Endothelial cell of umbilical vein (primary cell): Measurements from ENCODE around the gene RNASEH2B. TPM values are rescaled to one million over a fixed set of nuclear protein-coding genes. Genes with fewer than 3 reads are reported as not detected.

ENCODE experiments used
- BruUV-seq: library from RNA; stranded (reverse); fragments of 400-500 nt; replicated peaks from 2 replicates; lab custom pipeline; 2021; lab: Mats Ljungman, UMichigan
- CTCF ChIA-PET: fragments of 300-600, 350-600 bp; sonication (Branson Sonifier 250); formaldehyde crosslinking; loops from one replicate; lab custom pipeline; 2021; ENCODE audit warnings: antibody characterized with exemption, inconsistent platforms; lab: Charles Lee
- POLR2A ChIA-PET: fragments of 300-600, 350-600 bp; sonication (Branson Sonifier 250); formaldehyde crosslinking; loops from one replicate; lab custom pipeline; 2021; ENCODE audit warnings: antibody characterized with exemption, inconsistent platforms; lab: Charles Lee
- DNase-seq: peaks from one replicate; pipeline ENCODE4 v3.0.0-alpha.2; 2011; ENCODE audit warnings: low read depth, low spot score
- FAIRE-seq: peaks from 2 replicates; lab custom pipeline; 2011; peaks lifted over from hg19 to GRCh38; lab: Jason Lieb, UNC
- H2AFZ ChIP-seq: 2 replicates; pipeline ENCODE4 v1.6.0; 2012; ENCODE audit warnings: low read depth, low read length, control low read depth, inconsistent platforms
- H3K27ac ChIP-seq: 2 replicates; pipeline ENCODE4 v1.5.1; 2011; ENCODE audit warnings: low read depth, mild to moderate bottlenecking, control low read depth, low read length, moderate library complexity; ENCODE audit not compliant: insufficient read depth
- H3K27me3 ChIP-seq, 2 experiments: 2 replicates each; pipeline versions ENCODE4 v1.6.0 to v1.6.1; 2011; ENCODE audit warnings: low read length in 2 of 2, mixed read lengths in 1 of 2; ENCODE audit not compliant: control insufficient read depth in 2 of 2, insufficient read depth in 2 of 2
- H3K36me3 ChIP-seq, 2 experiments: 2 replicates in 1 of 2; 3 replicates in 1 of 2; pipeline ENCODE4 v1.5.1; 2011; ENCODE audit warnings: low read length in 2 of 2, mild to moderate bottlenecking in 1 of 2, moderate library complexity in 1 of 2; ENCODE audit not compliant: control insufficient read depth in 2 of 2, insufficient read depth in 2 of 2; ENCODE audit errors: extremely low read depth in 1 of 2
- H3K4me1 ChIP-seq: 3 replicates; pipeline ENCODE4 v1.5.1; 2011; ENCODE audit warnings: mild to moderate bottlenecking, low read length; ENCODE audit not compliant: control insufficient read depth, insufficient read depth; ENCODE audit errors: extremely low read depth
- H3K4me2 ChIP-seq: 2 replicates; pipeline ENCODE4 v1.6.1; 2011; ENCODE audit warnings: low read length, control low read depth, mixed read lengths; ENCODE audit not compliant: insufficient read depth
- H3K4me3 ChIP-seq, 3 experiments: fragments of 200-600 bp in 1 of 3; sonication (generic), shearing (Covaris generic) in 1 of 3; replicated peaks in 1 of 3; 2 replicates each; pipeline ENCODE4 v1.5.1; 2011 to 2016; ENCODE audit warnings: control low read depth in 3 of 3, low read length in 3 of 3, mild to moderate bottlenecking in 2 of 3, inconsistent platforms in 1 of 3, low read depth in 1 of 3, moderate library complexity in 1 of 3; ENCODE audit not compliant: insufficient read depth in 1 of 3
- H3K79me2 ChIP-seq: 2 replicates; pipeline ENCODE4 v1.6.0; 2012; ENCODE audit warnings: low read length, inconsistent platforms; ENCODE audit not compliant: control insufficient read depth, insufficient read depth
- H3K9ac ChIP-seq: replicated peaks from 2 replicates; pipeline ENCODE3; 2011; ENCODE audit warnings: low read length, control low read depth; ENCODE audit not compliant: insufficient read depth; ENCODE audit errors: extremely low read depth
- H3K9me1 ChIP-seq: replicated peaks from 3 replicates; pipeline ENCODE4 v1.6.0; 2011; ENCODE audit warnings: mild to moderate bottlenecking, low read length; ENCODE audit not compliant: control insufficient read depth, insufficient read depth; ENCODE audit errors: extremely low read depth
- H3K9me3 ChIP-seq: replicated peaks from 2 replicates; pipeline ENCODE4 v1.5.1; 2012; ENCODE audit warnings: low read length, inconsistent platforms; ENCODE audit not compliant: control insufficient read depth, insufficient read depth
- H4K20me1 ChIP-seq: replicated peaks from 2 replicates; pipeline ENCODE3; 2011; ENCODE audit warnings: mild to moderate bottlenecking, low read length; ENCODE audit not compliant: control insufficient read depth, insufficient read depth; ENCODE audit errors: extremely low read depth
- EZH2 ChIP-seq: IDR thresholded peaks from 2 replicates; pipeline ENCODE4 v1.6.1; 2012; ENCODE audit warnings: borderline replicate concordance, low read depth, mild to moderate bottlenecking, moderate library complexity, low read length, inconsistent platforms; ENCODE audit not compliant: severe bottlenecking
- GATA2 ChIP-seq: IDR thresholded peaks from 2 replicates; pipeline ENCODE4 v1.7.0; 2011; ENCODE audit warnings: low read depth, mild to moderate bottlenecking, moderate library complexity, mixed read lengths, low read length; ENCODE audit not compliant: insufficient read length, insufficient read depth
- MAX ChIP-seq: IDR thresholded peaks from 2 replicates; pipeline ENCODE4 v1.6.1; 2011; ENCODE audit not compliant: insufficient read depth, insufficient read length
- POLR2A ChIP-seq: IDR thresholded peaks from 2 replicates; pipeline ENCODE4 v1.6.1; 2012; ENCODE audit warnings: low read depth, mild to moderate bottlenecking, control low read depth, low read length
- POLR2AphosphoS5 ChIP-seq: IDR thresholded peaks from 2 replicates; pipeline ENCODE4 v1.6.1; 2012; ENCODE audit warnings: low read depth, mild to moderate bottlenecking, control low read depth, low read length, moderate library complexity; ENCODE audit not compliant: insufficient read depth
- dilution Hi-C: fragments of 300-500 bp; cut with MboI; formaldehyde crosslinking; loops from one replicate; pipeline ENCODE4 v1.15.0; 2019; ENCODE audit warnings: low sequenced_read_pairs; ENCODE audit not compliant: extremely low pct_ligation_motif_present
- intact Hi-C: fragments of 100-400 bp; cut with micrococcal nuclease; formaldehyde crosslinking; loops from one replicate; pipeline ENCODE4 v1.10.0; 2022
- polyA plus RNA-seq, 4 experiments: library from polyadenylated mRNA; depleted of rRNA in 3 of 4; stranded (reverse) in 3 of 4; unstranded in 1 of 4; fragments of >200 nt; gene quantifications; 2 replicates each; pipeline versions ENCODE4 v1.2.1 to v1.2.3, GENCODE V29; 2011 to 2012; ENCODE audit warnings: missing spikeins in 1 of 4
- total RNA-seq: library from RNA; stranded (reverse); gene quantifications from 2 replicates; pipeline ENCODE4 v1.2.3, GENCODE V29; 2021
- TF ChIP-seq, protein P1 (sequence below), 2 donors: IDR thresholded peaks; 1 replicate in 1 of 2; 2 replicates in 1 of 2; pipeline ENCODE4 v1.5.1; 2011; ENCODE audit warnings: low read length in 2 of 2, mild to moderate bottlenecking in 2 of 2, moderate library complexity in 2 of 2, control low read depth in 1 of 2, inconsistent platforms in 1 of 2, low read depth in 1 of 2; ENCODE audit not compliant: insufficient read depth in 1 of 2; ENCODE audit errors: extremely low read depth in 1 of 2

The RNASEH2B gene
- total and polyA plus RNA-seq, 2 donors (not counting 3 experiments of a cell fraction or from before 2014, with no cell fraction given) = 8.9 to 25.1 TPM

DNA sequence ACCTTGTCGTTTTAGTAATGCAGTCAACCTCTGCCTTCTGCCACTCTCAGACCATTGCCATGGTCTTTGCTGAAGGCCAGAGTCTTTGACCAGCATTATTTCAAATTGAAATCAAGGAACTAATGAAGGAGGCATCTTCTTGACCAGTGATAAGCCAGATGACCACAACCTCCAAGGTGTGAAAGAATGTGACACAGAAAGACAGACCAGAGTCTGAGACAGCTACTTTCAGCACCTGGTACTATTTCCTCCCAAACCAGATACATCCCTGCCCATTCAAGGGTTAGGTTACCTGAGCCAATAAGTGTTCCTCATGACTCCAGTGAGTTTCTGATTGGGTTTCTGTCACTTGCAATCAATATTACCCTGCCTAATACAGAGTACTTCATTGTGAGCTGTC, 20.3 kb upstream of the RNASEH2B start:
- intact Hi-C loops (no loop called here), dilution Hi-C loops (no loop called here)
- no peak for FAIRE-seq
- H2AFZ ChIP-seq = no peak overlapping the region
- no peaks in the 10 kb centered on the region for H3K79me2 ChIP-seq
- H4K20me1 ChIP-seq = no peaks in the 10 kb centered on the region
- H3K36me3 ChIP-seq = no peaks in the 10 kb centered on the region
- no TSS peak for BruUV-seq
- H3K27me3 ChIP-seq = peaks cover 9 to 15% of the 10 kb centered on the region in 2 experiments
- no peaks in the 10 kb centered on the region for H3K9me1 ChIP-seq
- ChIA-PET POLR2A (no interaction called here), CTCF (interaction anchor here (1.3 kb wide), 1 partner anchor 23 kb away, joined by 4 read pairs; no protein-coding TSS in a partner anchor)
- H3K9ac ChIP-seq = no peak overlapping the region
- TF ChIP-seq POLR2A = no peak
- DNase-seq = no peak
- H3K4me1 ChIP-seq = no peaks in the 10 kb centered on the region
- no peak overlapping the region for H3K4me2 ChIP-seq
- no peak overlapping the region for H3K27ac ChIP-seq
- no peaks in the 10 kb centered on the region for H3K9me3 ChIP-seq
- no peak overlapping the region for H3K4me3 ChIP-seq

DNA sequence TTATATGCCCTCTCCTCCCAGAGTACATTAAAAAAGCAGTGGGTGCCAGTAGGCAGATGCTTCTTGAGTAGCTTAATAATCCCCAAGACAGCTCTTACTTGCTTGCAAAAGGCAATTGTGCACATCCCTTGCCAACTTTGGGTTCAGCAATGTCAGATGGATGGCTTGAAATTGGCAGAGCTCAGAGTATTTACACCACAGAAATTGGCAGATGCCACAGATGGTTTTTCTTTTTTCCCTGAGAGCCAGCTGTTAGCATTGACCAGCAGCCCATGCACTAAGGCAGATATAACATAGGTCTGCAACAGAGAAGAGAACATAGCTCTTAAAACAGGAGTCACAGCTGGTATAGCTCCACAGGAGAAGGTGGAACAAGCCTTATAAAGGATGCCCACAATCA, 18.4 kb upstream of the RNASEH2B start:
- Histone ChIP-seq H2AFZ (no peak overlapping the region), H4K20me1 (no peaks in the 10 kb centered on the region), H3K9me1 (no peaks in the 10 kb centered on the region), H3K27me3 (peaks cover 9 to 18% of the 10 kb centered on the region in 2 experiments), H3K9me3 (no peaks in the 10 kb centered on the region), H3K4me1 (no peaks in the 10 kb centered on the region), H3K9ac (no peak overlapping the region), H3K4me2 (no peak overlapping the region), H3K27ac (no peak overlapping the region), H3K79me2 (no peaks in the 10 kb centered on the region), H3K4me3 (no peak overlapping the region), H3K36me3 (no peaks in the 10 kb centered on the region)
- no peak for DNase-seq
- dilution Hi-C loops = no loop called here
- no TSS peak for BruUV-seq
- no peak for FAIRE-seq
- intact Hi-C loops = no loop called here
- ChIA-PET CTCF (interaction anchor here (1.4 kb wide), 1 partner anchor 11 kb away, joined by 6 read pairs; no protein-coding TSS in a partner anchor), POLR2A (no interaction called here)
- TF ChIP-seq GATA2 (no peak), EZH2 (no peak), POLR2AphosphoS5 (no peak), MAX (no peak)
- TF ChIP-seq, protein P1, sequence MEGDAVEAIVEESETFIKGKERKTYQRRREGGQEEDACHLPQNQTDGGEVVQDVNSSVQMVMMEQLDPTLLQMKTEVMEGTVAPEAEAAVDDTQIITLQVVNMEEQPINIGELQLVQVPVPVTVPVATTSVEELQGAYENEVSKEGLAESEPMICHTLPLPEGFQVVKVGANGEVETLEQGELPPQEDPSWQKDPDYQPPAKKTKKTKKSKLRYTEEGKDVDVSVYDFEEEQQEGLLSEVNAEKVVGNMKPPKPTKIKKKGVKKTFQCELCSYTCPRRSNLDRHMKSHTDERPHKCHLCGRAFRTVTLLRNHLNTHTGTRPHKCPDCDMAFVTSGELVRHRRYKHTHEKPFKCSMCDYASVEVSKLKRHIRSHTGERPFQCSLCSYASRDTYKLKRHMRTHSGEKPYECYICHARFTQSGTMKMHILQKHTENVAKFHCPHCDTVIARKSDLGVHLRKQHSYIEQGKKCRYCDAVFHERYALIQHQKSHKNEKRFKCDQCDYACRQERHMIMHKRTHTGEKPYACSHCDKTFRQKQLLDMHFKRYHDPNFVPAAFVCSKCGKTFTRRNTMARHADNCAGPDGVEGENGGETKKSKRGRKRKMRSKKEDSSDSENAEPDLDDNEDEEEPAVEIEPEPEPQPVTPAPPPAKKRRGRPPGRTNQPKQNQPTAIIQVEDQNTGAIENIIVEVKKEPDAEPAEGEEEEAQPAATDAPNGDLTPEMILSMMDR (IDR thresholded peaks at IDR 0.05; ENCODE audit: extremely low read depth in 1 of 2, insufficient read depth in 1 of 2, low read depth in 1 of 2, low read length in 2 of 2) = no peak
